Activated B cell treated with CpG ODN at 0.5 μM for 24 hours (primary cell): ENCODE data around the gene CPSF6. TPM values are rescaled to one million over a fixed set of nuclear protein-coding genes. Genes with fewer than 3 reads are reported as not detected.
"Not testable (repeated sequence)": the region's sequence is repeated elsewhere in the genome, so short reads cannot be mapped to it uniquely, and the experiment has no call there.

Experiments
- ATAC-seq: fragments of 200-7000 bp; cut with Tn5 transposase; one replicate; pipeline ENCODE4 v1.10.0; 2021; ENCODE audit warnings: low read depth, mild to moderate bottlenecking, moderate library complexity
- CTCF ChIA-PET: fragments of 350-600 bp; sonication (Branson Sonifier 250); formaldehyde crosslinking; loops from one replicate; lab custom pipeline; 2021; ENCODE audit warnings: antibody characterized with exemption; lab: Charles Lee
- POLR2A ChIA-PET: fragments of 350-600 bp; sonication (Branson Sonifier 250); formaldehyde crosslinking; loops from one replicate; lab custom pipeline; 2021; ENCODE audit warnings: antibody characterized with exemption; lab: Charles Lee
- DNase-seq: peaks from one replicate; pipeline ENCODE4 v3.0.0; 2022
- H3K27ac Mint-ChIP-seq: one replicate; pipeline ENCODE4 v1.8.0; 2020; ENCODE audit warnings: mixed read lengths
- H3K27me3 Mint-ChIP-seq: one replicate; pipeline ENCODE4 v1.8.0; 2021; ENCODE audit warnings: mixed read lengths
- H3K36me3 Mint-ChIP-seq: one replicate; pipeline ENCODE4 v1.8.0; 2021; ENCODE audit warnings: low read depth, mixed read lengths
- H3K4me1 Mint-ChIP-seq: one replicate; pipeline ENCODE4 v1.8.0; 2021; ENCODE audit warnings: mixed read lengths
- H3K4me3 Mint-ChIP-seq: one replicate; pipeline ENCODE4 v1.8.0; 2020; ENCODE audit warnings: mild to moderate bottlenecking, mixed read lengths
- H3K9me3 Mint-ChIP-seq: one replicate; pipeline ENCODE4 v1.8.0; 2020; ENCODE audit warnings: mixed read lengths
- CTCF ChIP-seq: fragments of 200-600 bp; IDR thresholded peaks from one replicate; pipeline ENCODE4 v1.8.0; 2022; ENCODE audit warnings: antibody characterized with exemption, mild to moderate bottlenecking
- intact Hi-C: fragments of 100-400 bp; cut with micrococcal nuclease; formaldehyde crosslinking; loops from one replicate; pipeline ENCODE4 v1.15.1; 2024
- total RNA-seq: library from RNA; stranded (reverse); gene quantifications from 2 replicates; pipeline ENCODE4 v1.2.3, GENCODE V29; 2022

CPSF6 gene
- total RNA-seq, 1 donor from 2014 or later: 104 TPM

DNA sequence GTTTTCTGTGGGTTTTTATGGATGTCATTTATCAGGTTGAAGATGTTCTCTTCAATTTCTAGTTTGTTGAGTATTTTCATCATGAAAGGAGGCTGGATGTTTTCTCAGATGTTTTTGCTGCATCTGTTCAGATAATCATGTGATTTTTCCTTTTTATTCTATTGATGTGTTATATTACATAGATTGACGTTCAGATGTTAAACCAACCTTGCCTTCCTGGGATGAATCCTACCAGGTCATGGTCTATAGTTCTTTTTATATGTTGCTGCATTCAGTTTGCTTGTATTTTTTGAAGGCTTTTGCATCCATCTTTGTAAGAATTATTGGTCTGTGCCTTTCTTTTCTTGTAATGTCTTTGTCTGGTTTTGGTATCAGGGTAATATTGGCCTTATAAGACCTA lies 64.9 kb downstream of the CPSF6 start:
- ATAC-seq (no peak), DNase-seq (no peak)
- ChIA-PET POLR2A (no interaction called here), CTCF (no interaction called here)
- intact Hi-C loops: no loop called here
- Mint-ChIP-seq H3K9me3 (peaks cover 11% of the 10 kb centered on the region), H3K36me3 (no peaks in the 10 kb centered on the region), H3K27ac (no peak overlapping the region), H3K4me3 (no peak overlapping the region), H3K27me3 (peaks cover 12% of the 10 kb centered on the region), H3K4me1 (no peaks in the 10 kb centered on the region)
- no peak for TF ChIP-seq CTCF

DNA sequence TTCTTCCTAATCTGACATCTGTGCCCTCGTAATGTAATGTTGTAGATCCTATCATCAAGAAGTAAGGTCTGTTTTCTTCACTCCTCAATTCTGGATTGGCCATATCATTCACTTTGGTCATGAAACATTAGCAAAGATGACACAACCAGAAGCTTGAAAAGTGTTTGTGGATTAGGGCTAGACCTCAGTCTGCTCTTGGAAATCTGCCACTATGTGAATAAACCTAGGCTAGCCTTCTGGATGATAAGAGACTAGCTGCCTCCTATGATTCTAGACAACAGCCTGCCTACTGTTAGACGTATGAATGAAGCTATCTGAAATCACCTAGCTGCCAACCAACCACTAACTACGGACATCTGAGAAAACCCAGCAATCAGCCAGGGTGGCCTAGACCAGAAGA lies 70.1 kb downstream of the CPSF6 start:
- H3K4me1 Mint-ChIP-seq: no peaks in the 10 kb centered on the region
- H3K27me3 Mint-ChIP-seq: peaks cover 10% of the 10 kb centered on the region
- ChIA-PET POLR2A (no interaction called here), CTCF (no interaction called here)
- no peak overlapping the region for H3K27ac Mint-ChIP-seq
- H3K4me3 Mint-ChIP-seq: no peak overlapping the region
- TF ChIP-seq CTCF: no peak
- no peaks in the 10 kb centered on the region for H3K36me3 Mint-ChIP-seq
- ATAC-seq (no peak), DNase-seq (no peak)
- intact Hi-C loops: no loop called here
- peaks cover 14% of the 10 kb centered on the region for H3K9me3 Mint-ChIP-seq

GRCh38 chr12:69313209-69313608 lies 73.8 kb downstream of the CPSF6 start:
- DNase-seq: no peak
- CTCF ChIA-PET: no interaction called here
- Mint-ChIP-seq H3K4me1 (no peaks in the 10 kb centered on the region), H3K27ac (no peak overlapping the region), H3K9me3 (peaks cover 11% of the 10 kb centered on the region), H3K36me3 (no peaks in the 10 kb centered on the region), H3K4me3 (no peak overlapping the region), H3K27me3 (no peaks in the 10 kb centered on the region)
- TF ChIP-seq CTCF: no peak
- no peak for ATAC-seq
- intact Hi-C loops: no loop called here
- POLR2A ChIA-PET: no interaction called here

- Mint-ChIP-seq H3K27me3 (peaks cover 10% of the 10 kb centered on the region), H3K9me3 (peaks cover 11% of the 10 kb centered on the region)
- ATAC-seq, H3K4me3 Mint-ChIP-seq, H3K36me3 Mint-ChIP-seq, POLR2A ChIA-PET, DNase-seq, CTCF ChIA-PET, H3K4me1 Mint-ChIP-seq, intact Hi-C loops, H3K27ac Mint-ChIP-seq: not testable (repeated sequence)
Observed at GRCh38 chr12:69316784-69317183, 77.4 kb downstream of the CPSF6 start.

- peaks cover 11% of the 10 kb centered on the region for H3K9me3 Mint-ChIP-seq
- ATAC-seq, H3K27ac Mint-ChIP-seq, H3K4me3 Mint-ChIP-seq, intact Hi-C loops, POLR2A ChIA-PET, H3K4me1 Mint-ChIP-seq, CTCF ChIA-PET, H3K36me3 Mint-ChIP-seq, DNase-seq: not testable (repeated sequence)
- H3K27me3 Mint-ChIP-seq: peaks cover 10% of the 10 kb centered on the region
Observed at GRCh38 chr12:69317233-69317632, 77.9 kb downstream of the CPSF6 start.

- intact Hi-C loops: no loop called here
- peaks cover 10% of the 10 kb centered on the region for H3K27me3 Mint-ChIP-seq
- H3K27ac Mint-ChIP-seq: no peak overlapping the region
- H3K36me3 Mint-ChIP-seq: no peaks in the 10 kb centered on the region
- TF ChIP-seq CTCF: no peak
- CTCF ChIA-PET: no interaction called here
- no peak overlapping the region for H3K4me3 Mint-ChIP-seq
- DNase-seq (no peak), ATAC-seq (no peak)
- POLR2A ChIA-PET: no interaction called here
- H3K9me3 Mint-ChIP-seq: peaks cover 7% of the 10 kb centered on the region
- H3K4me1 Mint-ChIP-seq: peaks cover 10% of the 10 kb centered on the region
Observed at GRCh38 chr12:69318225-69318624, 78.9 kb downstream of the CPSF6 start.
